Kidney glomerular epithelial cell (primary cell): ENCODE measurements around the gene SCGN.

Experiments
- DNase-seq: peaks from one replicate; lab custom pipeline; 2025; lab: John Stamatoyannopoulos, UW

SCGN gene

DNA sequence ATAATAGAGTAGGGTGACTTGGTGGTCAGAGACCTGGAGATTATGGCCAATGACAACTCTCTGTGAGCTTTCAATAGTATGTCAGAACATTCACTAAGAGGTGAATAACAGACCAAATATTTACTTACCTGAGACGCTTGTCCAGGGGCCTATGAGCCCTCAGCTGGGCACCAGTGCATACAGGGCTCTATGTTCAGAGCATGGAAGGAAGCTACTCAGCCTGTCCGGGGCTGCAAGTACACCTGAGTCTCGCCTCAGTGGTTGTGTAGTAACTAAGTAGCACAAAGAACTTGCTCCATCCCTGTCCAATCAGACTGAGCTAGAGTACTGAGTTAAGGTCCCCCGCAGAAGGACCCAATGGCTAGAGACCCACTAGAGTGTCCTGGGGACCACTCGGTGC is 11.6 kb upstream of the SCGN start:
- DNase-seq = no peak

GRCh38 chr6:25640891-25641290 is 11.1 kb upstream of the SCGN start:
- DNase-seq = no peak

GRCh38 chr6:25641377-25641776 is 10.6 kb upstream of the SCGN start:
- no peak for DNase-seq

DNA sequence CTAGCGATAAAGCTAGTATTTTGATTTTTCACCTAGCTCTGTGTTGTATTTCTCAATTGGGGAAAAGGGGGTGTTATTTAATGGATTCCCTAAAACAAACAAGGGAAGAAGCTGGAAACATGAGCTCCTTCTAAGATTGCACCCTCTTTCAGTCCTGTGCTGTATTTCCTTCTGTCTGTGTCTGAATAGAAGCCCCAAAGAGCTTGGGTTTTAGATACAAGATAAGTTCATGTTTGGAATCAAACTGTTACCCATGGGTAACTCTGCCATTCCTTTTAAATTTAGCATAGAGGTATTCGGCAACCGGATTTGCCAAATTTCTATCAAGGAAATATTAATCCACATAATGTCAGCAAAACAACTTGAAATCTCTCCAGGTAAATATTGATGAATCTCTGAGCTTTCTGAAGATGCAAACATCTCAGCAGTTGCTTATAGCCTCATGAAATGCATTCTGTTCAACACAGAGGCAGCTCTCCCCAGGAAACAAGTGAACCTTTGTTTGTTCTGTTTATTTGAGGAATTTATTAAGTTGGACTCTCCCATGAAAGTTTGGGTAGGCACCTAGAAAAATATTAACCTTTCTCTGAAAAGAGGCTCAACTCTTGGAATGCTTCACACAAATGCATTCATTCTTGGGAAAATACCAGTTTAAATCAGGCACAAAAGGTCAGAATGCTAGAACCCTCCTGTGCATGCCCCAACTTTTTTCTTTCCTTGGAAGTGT is 9.9 kb upstream of the SCGN start:
- no peak for DNase-seq

DNA sequence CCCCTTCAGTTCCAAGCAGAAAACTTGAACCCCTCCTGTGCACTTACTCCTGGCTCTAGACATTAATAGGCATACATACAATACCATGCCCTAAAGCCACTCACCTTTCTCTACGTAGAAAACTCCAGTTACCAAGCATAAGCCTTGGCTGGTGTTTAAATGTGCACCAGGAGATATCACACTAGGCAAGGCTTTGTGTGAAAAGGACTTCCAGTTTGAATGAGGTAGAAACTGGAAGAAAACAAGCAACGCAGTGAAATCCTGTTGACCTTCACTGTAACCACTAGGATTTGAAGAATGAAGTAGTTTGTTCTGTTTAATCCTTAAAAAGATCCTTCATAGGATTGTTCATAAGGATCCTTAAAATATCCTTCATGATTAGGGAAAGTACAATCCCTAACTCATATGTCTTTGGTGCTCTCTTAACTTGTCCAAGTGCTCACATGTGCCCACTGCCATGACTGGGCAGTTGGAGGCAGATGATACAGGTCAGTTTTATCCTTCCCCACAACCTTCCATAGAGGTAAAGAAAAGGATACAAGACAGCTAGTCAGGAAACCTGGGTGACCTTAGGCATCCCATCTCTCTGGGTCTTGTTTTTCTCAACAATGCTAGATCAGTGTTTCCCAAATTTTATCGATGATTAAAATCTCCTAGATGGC is 9.2 kb upstream of the SCGN start:
- DNase-seq = no peak

GRCh38 chr6:25645916-25646315 is 6.1 kb upstream of the SCGN start:
- DNase-seq = no peak

GRCh38 chr6:25649611-25650010 is 2.4 kb upstream of the SCGN start:
- no peak for DNase-seq

GRCh38 chr6:25655723-25656122 is 3.7 kb downstream of the SCGN start:
- DNase-seq = no peak

- no peak for DNase-seq
These were observed 7.8 kb downstream of the SCGN start for GRCh38 chr6:25659633-25660368.

GRCh38 chr6:25660512-25660911 is 8.5 kb downstream of the SCGN start:
- DNase-seq = peak; percentile 85

GRCh38 chr6:25661129-25661779 is 9.2 kb downstream of the SCGN start:
- DNase-seq = no peak

GRCh38 chr6:25665455-25665854 is 13.4 kb downstream of the SCGN start:
- DNase-seq = no peak

GRCh38 chr6:25669413-25669812 is 17.4 kb downstream of the SCGN start:
- no peak for DNase-seq

GRCh38 chr6:25670208-25670607 is 18.2 kb downstream of the SCGN start:
- no peak for DNase-seq

GRCh38 chr6:25670793-25671513 is 18.9 kb downstream of the SCGN start:
- DNase-seq = no peak

DNA sequence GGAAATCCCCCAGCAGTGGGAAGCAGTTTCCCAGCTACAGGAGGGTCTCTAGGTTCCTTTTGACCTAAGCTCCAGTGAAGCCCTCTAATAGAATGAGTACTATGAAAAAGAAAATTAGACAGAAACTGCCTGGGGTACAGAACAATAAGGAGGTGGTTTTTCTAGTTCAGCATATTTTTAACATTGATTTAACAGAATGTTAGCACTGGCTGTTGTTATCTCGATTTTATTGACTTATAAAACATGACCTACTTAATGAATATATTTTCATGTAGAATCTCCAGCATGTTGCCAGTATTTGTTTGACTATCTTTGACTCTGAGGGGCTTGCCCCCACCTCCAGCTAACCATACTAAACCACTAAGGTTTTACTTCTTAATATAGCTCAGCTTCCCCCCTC is 19.6 kb downstream of the SCGN start:
- DNase-seq = no peak

DNA sequence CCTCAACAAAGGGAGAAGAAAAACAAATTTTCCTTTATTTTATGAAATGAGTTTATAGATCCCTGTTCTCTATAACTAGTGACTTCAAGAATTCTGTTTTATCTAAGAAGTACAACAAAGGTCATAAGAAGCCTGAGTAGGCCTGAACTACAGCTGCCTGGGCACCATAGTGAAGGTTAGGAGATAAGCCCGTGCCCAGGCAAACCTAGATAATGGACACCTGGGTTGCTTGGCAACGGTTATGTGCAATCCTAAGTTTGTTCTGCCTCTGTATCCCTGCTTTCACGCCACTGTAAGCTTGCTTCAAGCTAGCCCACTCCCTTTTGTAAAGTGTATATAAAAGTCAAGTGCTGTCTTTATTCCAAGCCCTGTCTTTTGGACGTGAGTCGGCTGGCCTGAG is 23.2 kb downstream of the SCGN start:
- DNase-seq = no peak

DNA sequence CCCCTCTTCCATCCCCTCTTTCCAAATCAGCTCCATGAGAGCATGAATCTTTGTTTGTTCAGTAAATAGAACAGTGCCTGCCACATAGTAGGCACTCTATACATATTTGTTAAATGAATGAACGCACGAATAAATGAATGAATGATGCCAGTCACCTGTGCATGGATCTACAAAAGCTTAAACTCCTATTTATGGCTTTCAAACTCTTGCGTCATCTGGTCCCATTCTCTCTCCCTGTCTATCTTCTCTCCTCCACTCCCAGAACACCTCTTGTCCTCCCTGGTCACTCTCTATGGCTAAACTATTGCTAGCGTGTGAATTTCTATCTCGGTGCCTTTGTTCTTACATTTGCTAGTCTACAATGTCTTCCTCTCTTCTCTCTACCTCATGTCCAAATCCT is 24.8 kb downstream of the SCGN start:
- DNase-seq = no peak

GRCh38 chr6:25681848-25682247 is 29.8 kb downstream of the SCGN start:
- DNase-seq = no peak

DNA sequence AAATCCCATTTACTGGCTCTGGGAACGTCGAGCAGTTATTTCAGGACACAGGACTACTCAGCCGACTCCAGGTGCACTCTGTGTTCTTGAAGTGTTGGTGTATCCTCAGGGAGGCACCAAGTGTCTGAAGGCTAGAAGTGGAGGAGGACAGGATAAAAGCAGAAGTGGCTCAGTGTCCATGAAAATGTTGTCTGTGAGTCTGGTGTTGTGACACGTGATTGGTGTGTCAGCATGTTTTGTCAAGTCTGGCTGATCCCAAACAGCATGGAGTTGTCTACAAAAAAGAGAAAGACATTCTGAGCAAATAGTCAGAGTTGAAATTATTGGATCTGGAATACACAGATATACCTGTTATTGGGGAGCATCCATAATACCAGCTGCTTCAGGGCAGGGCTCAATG is 30.3 kb downstream of the SCGN start:
- no peak for DNase-seq

DNA sequence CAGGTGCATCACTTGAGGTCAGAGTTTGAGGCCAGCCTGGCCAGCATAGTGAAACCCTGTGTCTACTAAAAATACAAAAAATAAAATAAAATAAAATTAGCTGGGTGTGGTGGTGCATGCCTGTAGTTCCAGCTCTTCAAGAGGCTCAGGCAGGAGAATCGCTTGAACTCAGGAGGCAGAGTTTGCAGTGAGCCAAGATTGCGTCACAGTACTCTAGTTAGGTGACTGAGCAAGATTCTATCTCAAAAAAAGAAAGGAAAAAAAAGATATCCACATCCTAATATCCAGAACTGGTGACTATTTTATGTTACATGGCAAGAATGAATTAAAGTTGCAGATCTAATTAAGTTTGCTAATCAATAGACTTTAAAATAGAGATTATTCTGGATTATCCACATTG is 32.5 kb downstream of the SCGN start:
- DNase-seq = no peak

- no peak for DNase-seq
These were observed 33.2 kb downstream of the SCGN start for GRCh38 chr6:25685251-25685650.
